ENCODE results near the gene KCTD13.
"Not testable (repeated sequence)": the region's sequence is repeated elsewhere in the genome, so short reads cannot be mapped to it uniquely, and the experiment has no call there.

The KCTD13 gene

DNA sequence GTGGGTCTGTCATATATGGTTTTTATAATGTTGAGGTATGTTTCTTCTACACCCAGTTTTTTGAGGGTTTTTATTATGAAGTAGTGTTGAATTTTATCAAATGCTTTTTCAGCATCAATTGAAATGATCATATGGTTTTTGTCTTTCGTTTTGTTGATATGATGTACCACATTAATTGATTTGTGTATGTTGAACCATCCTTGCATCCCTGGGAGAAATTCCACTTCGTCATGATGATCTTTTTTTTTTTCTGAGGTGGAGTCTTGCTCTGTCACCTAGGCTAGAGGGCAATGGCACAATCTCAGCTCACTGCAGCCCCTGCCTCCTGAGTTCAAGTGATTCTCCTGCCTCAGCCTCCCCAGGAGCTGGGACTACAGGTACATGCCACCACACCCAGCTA lies 21.9 kb upstream of the KCTD13 start:
- in situ Hi-C loops (cut with HindIII; ENCODE audit: low sequenced_read_pairs): no loop called here

DNA sequence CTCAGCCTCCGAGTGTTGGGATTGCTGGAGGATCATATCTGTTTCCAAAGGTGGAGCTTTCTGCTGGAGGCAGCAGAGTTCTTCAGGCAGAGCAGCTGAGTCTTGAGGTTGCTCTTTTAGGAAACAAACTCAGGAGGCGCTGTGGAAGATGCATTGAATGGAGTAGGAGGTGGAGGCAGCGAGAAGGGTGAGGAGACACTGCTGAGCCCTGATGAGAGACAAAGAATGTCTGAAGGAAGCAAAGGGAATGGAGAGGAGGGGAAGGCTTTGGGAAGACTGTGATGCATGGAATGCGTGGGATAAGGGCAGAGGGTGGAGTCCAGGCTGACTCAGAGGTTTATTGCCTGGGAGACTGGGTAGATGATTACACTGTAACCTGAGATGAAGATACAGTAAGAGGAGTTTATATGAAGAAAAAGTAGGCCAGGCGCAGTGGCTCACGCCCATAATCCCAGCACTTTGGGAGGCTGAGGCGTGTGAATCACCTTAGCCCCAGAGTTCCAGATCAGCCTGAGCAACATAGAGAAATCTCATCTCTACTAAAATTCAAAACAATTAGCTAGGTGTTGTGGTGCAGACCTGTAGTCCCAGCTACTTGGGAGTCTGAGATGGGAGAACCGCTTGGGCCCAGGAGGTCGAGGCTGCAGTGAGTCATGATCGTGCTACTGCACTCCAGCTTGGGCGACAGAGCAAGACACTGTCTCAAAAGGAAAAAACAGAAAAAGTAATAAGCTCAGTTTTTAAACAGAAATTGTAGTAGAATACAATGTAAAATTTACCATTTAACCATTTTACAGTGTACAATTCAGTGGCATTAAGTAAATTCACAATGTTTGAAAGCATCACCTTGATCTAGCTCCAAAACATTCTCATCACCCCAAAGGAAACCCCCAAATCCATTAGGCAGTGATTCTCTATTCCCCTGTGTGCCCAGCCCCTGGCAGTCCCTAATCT lies 18.1 kb upstream of the KCTD13 start:
- in situ Hi-C loops (cut with HindIII; ENCODE audit: low sequenced_read_pairs): no loop called here

DNA sequence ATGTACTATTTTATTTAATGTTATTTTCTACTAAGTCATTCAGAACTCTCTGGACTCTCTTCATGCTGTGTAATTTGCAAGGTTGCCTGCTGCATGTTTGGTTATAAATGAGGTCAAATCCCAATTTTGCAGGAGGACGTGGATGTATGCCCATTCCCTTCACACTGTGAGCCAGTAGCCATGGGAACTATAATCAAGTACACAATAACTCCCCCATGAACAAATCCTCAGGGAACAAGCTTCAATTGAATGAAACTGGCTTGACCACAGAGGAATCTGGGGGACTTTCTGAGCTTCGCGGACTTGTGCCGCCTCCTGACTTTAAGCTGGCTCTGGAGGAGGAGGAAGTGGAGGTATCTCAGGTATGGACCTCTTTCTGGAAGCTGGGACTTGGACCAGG lies 14.6 kb upstream of the KCTD13 start:
- in situ Hi-C loops (cut with HindIII; ENCODE audit: low sequenced_read_pairs): no loop called here

DNA sequence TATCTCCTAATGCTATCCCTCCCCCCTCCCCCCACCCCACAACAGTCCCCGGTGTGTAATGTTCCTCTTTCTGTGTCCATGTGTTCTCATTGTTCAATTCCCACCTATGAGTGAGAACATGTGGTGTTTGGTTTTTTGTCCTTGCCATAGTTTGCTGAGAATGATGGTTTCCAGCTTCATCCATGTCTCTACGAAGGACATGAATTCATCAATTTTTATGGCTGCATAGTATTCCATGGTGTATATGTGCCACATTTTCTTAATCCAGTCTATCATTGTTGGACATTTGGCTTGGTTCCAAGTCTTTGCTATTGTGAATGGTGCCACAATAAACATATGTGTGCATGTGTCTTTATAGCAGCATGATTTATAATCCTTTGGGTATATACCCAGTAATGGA lies 5.7 kb upstream of the KCTD13 start:
- in situ Hi-C loops (cut with HindIII; ENCODE audit: low sequenced_read_pairs): not testable (repeated sequence)

DNA sequence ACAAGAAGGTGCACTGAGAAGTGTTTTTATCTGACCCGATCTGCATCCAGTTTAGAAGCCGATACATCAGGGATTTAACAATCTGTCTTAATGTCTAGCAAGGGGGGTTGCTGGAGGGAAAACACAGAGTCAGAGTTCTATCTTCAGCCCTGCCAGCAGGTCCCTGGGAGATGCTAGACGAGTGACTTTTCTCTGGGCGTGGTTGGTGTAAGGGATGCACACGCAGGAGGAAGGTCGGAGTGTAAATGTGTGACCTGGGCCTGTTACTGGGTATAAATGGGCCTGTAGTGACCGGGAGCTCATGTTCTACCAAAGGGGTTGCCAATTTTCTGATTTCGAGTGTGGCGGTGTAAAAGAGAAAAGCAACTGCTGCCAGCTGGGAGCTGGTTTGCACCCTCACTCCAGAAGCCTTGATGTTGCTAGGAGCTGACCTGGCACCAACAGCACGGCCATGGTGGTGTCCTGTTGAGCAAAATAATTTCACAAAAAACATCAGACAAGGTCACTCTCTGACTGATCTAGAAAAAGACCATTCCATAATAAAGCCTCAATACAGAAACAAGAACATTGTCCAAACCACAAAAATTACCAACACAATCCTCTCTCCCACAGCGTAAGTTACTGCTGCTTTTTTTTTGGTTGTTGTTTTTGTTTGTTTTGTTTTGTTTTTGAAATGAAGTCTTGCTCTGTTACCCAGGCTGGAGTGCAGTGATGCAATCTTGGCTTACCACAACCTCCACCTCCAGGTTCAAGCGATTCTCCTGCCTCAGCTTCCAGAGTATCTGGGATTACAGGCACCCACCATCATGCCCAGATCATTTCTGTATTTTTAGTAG lies 1.3 kb upstream of the KCTD13 start:
- in situ Hi-C loops (cut with HindIII; ENCODE audit: low sequenced_read_pairs): no loop called here

DNA sequence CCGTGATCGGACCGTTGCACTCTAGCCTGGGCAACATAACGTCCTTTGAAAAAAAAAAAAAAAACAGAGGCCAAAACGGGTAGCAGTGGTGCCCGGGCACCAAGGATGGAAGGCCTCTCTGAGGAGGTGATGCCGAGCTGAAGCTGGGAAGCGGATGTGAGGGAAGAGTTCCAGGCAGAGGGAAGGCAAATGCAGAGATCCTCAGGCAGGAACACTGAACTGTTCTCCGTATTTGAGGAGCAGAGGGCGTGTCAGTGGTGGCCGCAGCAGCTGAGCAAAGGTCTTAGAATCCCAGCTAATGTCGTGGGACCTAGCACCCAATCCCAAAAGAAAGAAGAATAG lies 656 bp upstream of the KCTD13 start:
- in situ Hi-C loops (cut with HindIII; ENCODE audit: low sequenced_read_pairs): no loop called here

DNA sequence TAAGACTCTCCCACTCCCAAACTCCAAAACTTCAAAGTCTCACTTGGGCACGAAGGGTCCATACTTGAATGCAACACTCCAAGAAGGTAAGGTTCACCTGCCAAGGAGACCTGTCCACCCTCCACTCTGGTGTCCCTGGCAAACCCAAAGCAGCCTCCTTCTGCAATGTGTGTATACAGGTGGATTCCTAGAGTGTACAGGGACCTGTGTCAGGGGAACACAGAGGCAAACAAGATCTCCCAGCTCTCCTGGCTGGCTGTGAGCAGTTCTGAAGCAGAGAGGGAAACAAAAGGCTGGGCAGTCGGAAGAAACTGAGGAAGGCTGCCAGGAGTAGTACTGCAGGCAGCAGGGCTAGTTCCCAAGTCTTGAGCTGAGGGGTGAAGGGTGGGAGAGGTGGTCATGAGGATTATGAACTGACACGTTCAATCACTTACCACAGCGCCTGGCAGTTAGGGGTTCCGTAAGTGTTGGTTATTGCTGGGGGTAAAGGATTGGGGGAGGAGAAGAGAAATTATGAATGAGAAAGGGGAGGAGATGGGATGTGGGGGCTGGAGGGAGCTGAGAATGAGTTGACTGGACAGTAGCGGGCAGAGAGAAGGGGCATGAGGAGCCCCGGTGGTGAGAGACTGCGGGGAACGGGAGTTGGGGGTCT lies 795 bp downstream of the KCTD13 start:
- in situ Hi-C loops (cut with HindIII; ENCODE audit: low sequenced_read_pairs): no loop called here

DNA sequence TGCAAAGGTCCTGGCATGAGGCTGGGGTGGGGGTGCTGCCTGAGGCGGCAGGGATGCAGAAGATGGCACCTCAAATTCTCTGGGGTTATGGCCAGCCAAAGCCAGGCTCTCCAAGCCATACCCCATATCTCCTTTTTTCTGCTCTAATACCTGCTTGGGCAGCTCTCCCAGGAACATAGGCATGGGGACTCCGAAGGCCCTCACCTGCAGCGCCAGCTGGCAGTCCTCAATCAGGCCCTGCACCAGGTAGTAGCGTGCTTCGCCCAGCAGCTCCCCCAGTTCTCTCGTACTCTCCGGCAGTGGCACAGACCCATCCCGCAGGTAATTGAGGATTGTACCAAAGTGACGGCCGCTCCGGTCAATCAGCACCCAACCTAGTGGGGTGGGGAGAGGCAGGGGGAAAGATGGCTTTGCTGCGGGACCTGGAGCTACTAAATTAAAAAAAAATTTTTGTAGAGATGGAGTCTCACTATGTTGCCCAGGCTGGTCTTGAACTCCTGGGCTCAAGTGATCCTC lies 3.0 kb downstream of the KCTD13 start:
- in situ Hi-C loops (cut with HindIII; ENCODE audit: low sequenced_read_pairs): no loop called here

DNA sequence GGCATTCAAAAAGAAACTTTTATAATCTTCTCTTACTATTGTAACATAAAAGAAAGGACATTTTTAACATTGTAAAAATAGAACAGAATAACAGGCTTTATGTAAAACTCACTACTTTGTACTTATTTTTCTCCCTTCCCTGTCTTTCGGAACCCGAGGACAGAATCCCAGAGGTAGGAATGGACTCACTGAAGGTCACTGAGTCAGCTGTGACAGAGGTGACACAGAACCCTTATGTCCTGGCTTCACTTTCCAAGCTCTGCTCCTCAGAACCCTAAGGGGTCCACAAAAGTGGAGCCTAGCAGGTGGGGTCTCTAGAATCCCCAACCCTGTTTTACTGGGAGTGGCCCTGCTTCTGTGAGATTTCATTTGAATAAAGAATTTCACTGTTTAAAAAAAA lies 3.7 kb downstream of the KCTD13 start:
- in situ Hi-C loops (cut with HindIII; ENCODE audit: low sequenced_read_pairs): no loop called here

DNA sequence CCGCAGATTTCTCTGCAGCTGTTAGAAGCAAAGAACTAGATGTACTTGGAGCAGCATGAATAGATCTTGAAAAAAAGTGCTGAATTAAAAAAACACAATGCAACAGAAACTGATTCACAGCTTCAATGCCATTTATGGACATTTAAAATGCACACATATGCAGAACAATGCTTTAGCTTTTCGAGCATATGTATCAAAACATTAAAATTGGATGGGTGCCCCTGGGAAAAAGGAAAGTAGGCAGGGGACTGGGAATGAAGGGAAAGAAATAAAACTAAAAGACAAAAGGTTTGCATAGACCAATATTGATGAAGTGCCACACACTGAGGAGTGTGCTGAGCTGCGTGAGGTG lies 5.0 kb downstream of the KCTD13 start:
- in situ Hi-C loops (cut with HindIII; ENCODE audit: low sequenced_read_pairs): no loop called here

DNA sequence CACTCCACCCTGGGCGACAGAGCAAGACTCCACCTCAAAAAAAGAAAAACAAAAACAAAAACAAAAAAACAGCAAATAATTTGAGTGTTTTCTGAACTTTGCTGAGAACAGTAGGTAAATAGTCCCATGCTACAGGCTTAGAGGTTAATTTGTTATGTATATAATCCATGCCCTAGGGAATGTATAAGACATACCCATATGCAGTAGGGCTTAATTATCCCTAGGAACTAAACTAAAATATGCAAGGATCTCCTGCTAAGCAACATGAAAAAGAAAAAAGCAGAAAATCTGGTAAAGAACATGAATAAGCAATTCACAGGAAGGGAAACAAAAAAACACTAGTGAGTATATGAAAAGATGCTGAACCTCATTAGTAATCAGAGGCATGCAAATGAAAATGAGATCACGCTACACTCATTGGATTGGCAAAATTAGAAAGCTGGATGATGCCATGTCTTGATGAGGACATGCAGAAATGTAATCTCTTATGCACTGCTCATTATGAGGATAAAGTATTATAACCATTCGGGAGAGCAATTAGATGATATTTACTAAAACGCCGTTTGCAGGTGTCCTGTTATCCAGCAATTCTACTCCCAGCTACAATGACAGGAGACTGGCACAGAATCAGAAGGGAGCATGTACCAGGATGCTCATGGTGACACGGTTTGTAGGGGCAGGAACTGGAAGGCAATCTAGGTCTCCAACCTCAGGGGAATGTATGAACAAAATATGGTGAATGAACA lies 5.6 kb downstream of the KCTD13 start:
- in situ Hi-C loops (cut with HindIII; ENCODE audit: low sequenced_read_pairs): no loop called here

DNA sequence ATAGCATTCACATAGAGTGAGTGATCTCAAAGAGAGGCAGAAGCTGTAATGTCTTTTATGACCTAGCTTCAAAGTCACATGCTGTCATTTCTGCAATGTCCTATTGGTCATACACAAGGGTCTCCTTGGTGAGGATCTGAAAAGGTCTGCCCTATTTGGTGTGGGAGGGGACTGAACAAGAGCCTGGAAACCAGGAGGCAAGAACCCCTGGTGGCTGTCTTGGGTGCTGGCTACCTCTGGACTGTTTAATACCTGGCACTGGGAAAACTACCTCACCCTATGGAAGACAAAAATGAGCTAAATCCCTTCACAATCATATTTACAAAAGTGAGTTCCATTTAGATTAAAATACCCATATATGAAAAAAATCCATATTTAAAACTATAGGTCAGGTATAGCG lies 9.0 kb downstream of the KCTD13 start:
- in situ Hi-C loops (cut with HindIII; ENCODE audit: low sequenced_read_pairs): no loop called here

DNA sequence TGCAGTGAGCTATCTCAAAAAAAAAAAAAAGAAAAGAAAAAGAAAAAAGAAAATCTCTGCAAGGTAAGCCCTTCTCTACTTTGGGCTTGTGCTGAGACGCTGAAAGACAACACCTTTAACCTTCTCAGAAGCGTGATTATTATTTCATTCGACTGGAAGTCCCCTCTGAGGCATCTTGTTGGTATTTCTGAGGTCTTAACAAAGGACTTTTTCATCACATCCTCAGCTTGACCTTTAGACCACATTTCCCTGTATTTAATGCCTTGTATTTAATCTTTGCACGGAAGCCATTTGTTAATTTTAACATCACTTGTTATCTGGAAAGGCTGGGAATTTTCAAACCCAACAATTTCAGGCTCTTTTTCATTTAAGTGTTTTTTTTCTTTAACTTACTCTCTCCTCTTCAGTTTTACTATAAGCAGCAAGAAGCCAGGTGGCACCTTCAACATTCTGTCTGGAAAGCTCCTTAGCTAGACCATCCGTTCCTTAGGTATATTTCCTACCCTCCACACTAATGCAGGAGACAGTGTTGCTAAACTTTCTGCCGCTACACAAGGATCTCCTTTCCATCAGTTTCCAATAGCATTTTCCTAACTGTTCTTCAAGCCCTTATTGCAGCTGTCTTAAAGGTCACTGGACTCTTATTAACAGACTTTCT lies 10.3 kb downstream of the KCTD13 start:
- in situ Hi-C loops (cut with HindIII; ENCODE audit: low sequenced_read_pairs): no loop called here

DNA sequence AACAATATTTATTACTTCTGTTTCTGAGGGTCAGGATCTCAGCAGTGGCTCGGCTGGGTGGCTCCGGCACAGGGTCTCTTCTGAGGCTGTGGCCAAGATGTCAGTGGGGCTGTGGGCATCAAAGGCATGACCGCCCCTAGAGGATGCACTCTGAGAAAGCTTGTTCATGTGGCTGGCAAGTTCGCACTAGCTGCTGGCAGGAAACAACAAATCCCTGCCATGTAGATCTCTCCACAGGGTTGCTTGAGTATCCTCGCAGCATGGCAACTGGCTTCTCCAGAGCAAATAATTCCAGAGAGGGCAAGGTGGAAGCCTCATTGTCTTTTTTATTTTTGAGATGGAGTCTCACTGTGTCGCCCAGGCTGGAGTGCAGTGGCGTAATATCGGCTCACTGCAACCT lies 12.5 kb downstream of the KCTD13 start:
- in situ Hi-C loops (cut with HindIII; ENCODE audit: low sequenced_read_pairs): no loop called here

DNA sequence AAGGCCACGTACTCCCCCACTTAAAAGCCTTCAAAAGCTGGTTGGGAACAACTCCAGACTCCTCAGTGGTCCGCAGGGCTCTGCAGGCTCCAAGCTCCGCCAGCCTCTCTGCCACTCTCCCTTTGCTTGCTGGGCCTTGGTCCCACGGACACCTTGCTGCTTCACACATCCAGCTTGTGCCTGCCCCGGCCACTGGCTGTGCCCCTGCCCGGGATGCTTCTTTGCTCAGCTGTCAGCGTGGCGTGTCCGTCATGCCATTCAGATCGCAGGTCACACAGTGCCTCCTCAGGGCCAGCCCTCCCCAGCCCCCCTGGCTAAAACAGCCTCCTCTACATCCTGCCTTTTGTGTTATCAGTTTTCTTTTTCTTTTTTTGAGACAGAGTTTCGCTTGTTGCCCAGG lies 13.9 kb downstream of the KCTD13 start:
- in situ Hi-C loops (cut with HindIII; ENCODE audit: low sequenced_read_pairs): no loop called here

DNA sequence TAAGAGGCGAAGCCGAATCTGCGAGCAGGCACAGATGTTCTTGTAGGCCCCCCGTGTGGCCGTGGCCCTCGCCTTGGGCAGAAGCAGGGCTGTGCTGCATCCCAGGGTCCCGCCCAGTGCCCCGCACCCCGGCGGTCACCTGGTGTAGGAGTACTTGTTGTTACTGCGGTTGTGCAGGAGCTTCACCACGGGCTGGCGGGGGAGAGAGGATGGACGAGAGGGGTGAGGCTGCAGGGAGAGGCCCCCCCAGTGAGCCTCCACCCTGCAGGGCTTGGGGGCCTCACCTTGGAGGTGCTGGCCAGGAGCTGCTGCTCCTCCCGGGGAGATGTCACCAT lies 14.4 kb downstream of the KCTD13 start:
- in situ Hi-C loops (cut with HindIII; ENCODE audit: low sequenced_read_pairs): no loop called here

DNA sequence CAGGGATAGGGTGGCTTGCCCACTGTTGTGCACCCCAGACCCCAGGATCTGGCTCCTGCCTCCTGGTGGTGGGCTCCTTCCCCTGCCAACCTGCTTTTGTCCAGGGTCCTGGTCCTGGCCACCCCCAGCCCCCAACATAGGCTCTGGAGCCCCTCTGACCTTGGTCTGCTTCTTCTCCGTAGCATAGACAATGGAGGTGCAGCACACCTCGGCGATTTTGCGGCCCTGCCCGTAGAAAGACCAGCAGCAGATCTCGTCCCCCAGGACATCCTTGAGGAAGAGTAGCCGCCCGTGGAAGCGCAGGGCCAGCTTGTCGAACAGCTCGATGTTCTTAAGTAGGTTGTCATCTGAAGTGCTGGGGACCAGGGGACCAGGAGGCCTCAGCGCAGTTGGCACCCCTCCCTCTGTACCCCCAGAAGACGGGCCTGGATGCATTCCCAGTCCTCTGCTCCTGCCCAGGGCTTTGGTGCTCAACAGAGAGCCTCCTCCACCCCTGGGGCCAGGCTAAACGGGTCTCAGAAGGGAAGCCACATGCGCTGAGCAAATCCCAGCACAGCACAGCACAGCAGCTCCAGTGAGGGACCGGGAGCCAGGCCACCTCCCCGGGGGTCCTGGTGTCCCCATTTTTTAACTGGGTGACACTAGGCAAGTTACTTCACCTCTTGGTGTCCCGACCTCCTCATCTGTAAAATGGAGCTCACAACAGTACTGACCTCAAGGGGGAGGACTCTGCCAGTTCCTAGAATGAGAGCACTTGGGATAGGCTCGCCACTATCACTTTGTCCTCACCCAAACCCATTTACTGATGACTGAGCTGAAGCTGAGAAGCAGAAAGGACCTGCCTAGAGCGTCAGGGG lies 15.0 kb downstream of the KCTD13 start:
- in situ Hi-C loops (cut with HindIII; ENCODE audit: low sequenced_read_pairs): no loop called here

DNA sequence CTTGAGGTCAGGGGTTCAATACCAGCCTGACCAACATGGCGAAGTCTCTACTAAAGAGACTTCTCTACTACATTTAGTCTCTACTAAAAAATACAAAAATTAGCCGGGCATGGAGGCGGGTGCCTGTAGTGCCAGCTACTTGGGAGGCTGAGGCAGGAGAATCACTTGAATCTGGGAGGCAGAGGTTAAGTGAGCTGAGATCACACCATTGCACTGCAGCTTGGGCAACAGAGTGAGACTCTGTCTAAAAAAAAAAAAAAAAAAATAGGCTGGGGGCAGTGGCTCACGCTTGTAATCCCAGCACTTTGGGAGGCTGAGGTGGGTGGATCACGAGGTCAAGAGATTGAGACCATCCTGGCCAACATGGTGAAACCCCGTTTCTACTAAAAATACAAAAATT lies 16.2 kb downstream of the KCTD13 start:
- in situ Hi-C loops (cut with HindIII; ENCODE audit: low sequenced_read_pairs): not testable (repeated sequence)

DNA sequence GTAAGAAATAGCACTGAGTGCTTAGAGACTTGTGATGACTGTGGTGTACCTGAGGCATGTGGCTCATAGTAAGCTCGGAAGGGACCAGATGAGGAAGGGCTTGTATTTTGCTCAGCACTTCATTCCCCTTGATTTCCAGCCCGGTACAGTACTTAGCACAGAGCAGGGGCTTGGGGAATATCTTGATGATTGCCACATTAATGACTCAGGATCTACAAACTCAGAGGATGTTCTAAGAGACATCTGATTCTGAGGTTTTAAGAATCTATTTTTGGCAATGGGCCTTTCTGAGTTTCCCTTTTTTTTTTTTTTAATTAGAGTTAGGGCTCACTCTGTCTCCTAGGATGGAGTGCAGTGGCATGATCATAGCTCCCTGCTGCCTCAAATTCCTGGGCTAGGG lies 16.6 kb downstream of the KCTD13 start:
- in situ Hi-C loops (cut with HindIII; ENCODE audit: low sequenced_read_pairs): no loop called here
